AG09309 (cell line): Measurements from ENCODE around the gene CDKN3.
"Not testable (repeated sequence)": the region's sequence is repeated elsewhere in the genome, so short reads cannot be mapped to it uniquely, and the experiment has no call there.

Experiments used
- DNase-seq: peaks from one replicate; pipeline ENCODE4 v3.0.0-alpha.2; 2010; ENCODE audit warnings: low read depth
- H3K4me3 ChIP-seq: 2 replicates; pipeline ENCODE4 v1.5.1; 2011; ENCODE audit warnings: mild to moderate bottlenecking, low read depth, low read length, moderate library complexity; ENCODE audit not compliant: control insufficient read depth
- CTCF ChIP-seq: IDR thresholded peaks from 2 replicates; pipeline ENCODE4 v1.5.1; 2011; ENCODE audit warnings: mild to moderate bottlenecking, low read depth, low read length, inconsistent platforms; ENCODE audit not compliant: insufficient read depth, control insufficient read depth; ENCODE audit errors: missing control alignments

Gene CDKN3

GRCh38 chr14:54457609-54457996, 60.8 kb downstream of the CDKN3 start:
- no peak for TF ChIP-seq CTCF
- no peak for DNase-seq
- no peak overlapping the region for H3K4me3 ChIP-seq

GRCh38 chr14:54458536-54458935, 61.7 kb downstream of the CDKN3 start:
- not testable (repeated sequence) for H3K4me3 ChIP-seq, DNase-seq

GRCh38 chr14:54459106-54459505, 62.3 kb downstream of the CDKN3 start:
- no peak for TF ChIP-seq CTCF
- no peak for DNase-seq
- no peak overlapping the region for H3K4me3 ChIP-seq

GRCh38 chr14:54462048-54462447, 65.2 kb downstream of the CDKN3 start:
- DNase-seq: no peak
- no peak overlapping the region for H3K4me3 ChIP-seq
- TF ChIP-seq CTCF: no peak

- H3K4me3 ChIP-seq: no peak overlapping the region
- DNase-seq: no peak
- TF ChIP-seq CTCF: no peak
Measured at GRCh38 chr14:54465654-54466053, 68.8 kb downstream of the CDKN3 start.

- no peak for DNase-seq
- no peak overlapping the region for H3K4me3 ChIP-seq
- no peak for TF ChIP-seq CTCF
Measured at GRCh38 chr14:54467280-54467679, 70.5 kb downstream of the CDKN3 start.
